HL-60 (cell line): ENCODE data around the gene SAG.

ENCODE experiments used
- DNase-seq, 2 experiments: peaks; one replicate each; pipeline ENCODE4 v3.0.0-alpha.2; 2010 to 2020; ENCODE audit warnings: low read depth in 1 of 2, low spot score in 1 of 2
- H3K27ac ChIP-seq: fragments of 250-450 bp; sonication (Bioruptor Pico); replicated peaks from 2 replicates; pipeline ENCODE4 v1.5.1; 2020; ENCODE audit warnings: mild to moderate bottlenecking, moderate library complexity
- H3K27me3 ChIP-seq: fragments of 250-450 bp; sonication (Bioruptor Pico); 2 replicates; pipeline ENCODE4 v1.5.1; 2021; ENCODE audit warnings: mild to moderate bottlenecking, moderate library complexity; ENCODE audit not compliant: insufficient read depth, poor library complexity, severe bottlenecking
- H3K4me3 ChIP-seq: replicated peaks from 2 replicates; pipeline ENCODE4 v1.5.1; 2011; ENCODE audit warnings: mild to moderate bottlenecking, control low read depth, low read length; ENCODE audit not compliant: insufficient read depth
- CTCF ChIP-seq: IDR thresholded peaks from one replicate; pipeline ENCODE4 v1.5.1; 2011; ENCODE audit warnings: low read length, control low read depth, inconsistent platforms; ENCODE audit not compliant: insufficient read depth
- GABPA ChIP-seq: IDR thresholded peaks from 2 replicates; pipeline ENCODE4 v1.6.1; 2012; ENCODE audit warnings: low read depth
- POLR2AphosphoS5 ChIP-seq: IDR thresholded peaks from 2 replicates; pipeline ENCODE4 v1.6.1; 2012; ENCODE audit warnings: low read depth
- REST ChIP-seq: IDR thresholded peaks from 2 replicates; pipeline ENCODE4 v1.6.1; 2012; ENCODE audit warnings: low read depth; ENCODE audit not compliant: insufficient replicate concordance
- SPI1 ChIP-seq: IDR thresholded peaks from 2 replicates; pipeline ENCODE4 v1.6.1; 2012; ENCODE audit warnings: low read depth, mild to moderate bottlenecking, borderline replicate concordance

The SAG gene

GRCh38 chr2:233369462-233369861 is 61.8 kb downstream of the SAG start:
- Histone ChIP-seq H3K27ac (no peak overlapping the region), H3K27me3 (no peaks in the 10 kb centered on the region), H3K4me3 (no peak overlapping the region)
- no peak for DNase-seq
- TF ChIP-seq POLR2AphosphoS5 (no peak), SPI1 (no peak)

- Histone ChIP-seq H3K4me3 (no peak overlapping the region), H3K27me3 (no peaks in the 10 kb centered on the region), H3K27ac (no peak overlapping the region)
- no peak for TF ChIP-seq CTCF
- TF ChIP-seq POLR2AphosphoS5 = no peak
- TF ChIP-seq REST = no peak
- no peak for TF ChIP-seq SPI1
- no peak for TF ChIP-seq GABPA
- no peak for DNase-seq
These were observed 62.5 kb downstream of the SAG start for GRCh38 chr2:233369897-233370685.

GRCh38 chr2:233371641-233372040 is 64.0 kb downstream of the SAG start:
- DNase-seq = no peak
- no peak overlapping the region for H3K4me3 ChIP-seq
- H3K27ac ChIP-seq = no peak overlapping the region
- TF ChIP-seq CTCF (no peak), GABPA (no peak), SPI1 (no peak), REST (no peak), POLR2AphosphoS5 (no peak)
- no peaks in the 10 kb centered on the region for H3K27me3 ChIP-seq

- TF ChIP-seq GABPA = no peak
- TF ChIP-seq POLR2AphosphoS5 = no peak
- no peak for TF ChIP-seq CTCF
- TF ChIP-seq SPI1 = no peak
- TF ChIP-seq REST = no peak
These were observed 65.2 kb downstream of the SAG start for GRCh38 chr2:233372855-233373254.

More at GRCh38 chr2:233372855-233373254, 65.2 kb downstream of the SAG start:
- DNase-seq = no peak
- no peak overlapping the region for H3K27ac ChIP-seq
- H3K4me3 ChIP-seq = no peak overlapping the region
- H3K27me3 ChIP-seq = no peaks in the 10 kb centered on the region
